Astrocyte of the spinal cord (primary cell): ENCODE results near the gene CCDC157.

ENCODE experiments used
- DNase-seq: peaks from one replicate; pipeline ENCODE4 v3.0.0; 2011; ENCODE audit warnings: low read depth, low spot score
- H3K4me3 ChIP-seq: 2 replicates; pipeline ENCODE4 v1.5.1; 2011; ENCODE audit warnings: low read depth, mild to moderate bottlenecking, low read length, moderate library complexity
- CTCF ChIP-seq: IDR thresholded peaks from 2 replicates; pipeline ENCODE4 v1.5.1; 2012; ENCODE audit warnings: low read depth, mild to moderate bottlenecking, low read length, inconsistent platforms
- in situ Hi-C: cut with HindIII; loops from 2 replicates; pipeline ENCODE4 v1.10.0; 2017; ENCODE audit warnings: low sequenced_read_pairs

CCDC157 gene

DNA sequence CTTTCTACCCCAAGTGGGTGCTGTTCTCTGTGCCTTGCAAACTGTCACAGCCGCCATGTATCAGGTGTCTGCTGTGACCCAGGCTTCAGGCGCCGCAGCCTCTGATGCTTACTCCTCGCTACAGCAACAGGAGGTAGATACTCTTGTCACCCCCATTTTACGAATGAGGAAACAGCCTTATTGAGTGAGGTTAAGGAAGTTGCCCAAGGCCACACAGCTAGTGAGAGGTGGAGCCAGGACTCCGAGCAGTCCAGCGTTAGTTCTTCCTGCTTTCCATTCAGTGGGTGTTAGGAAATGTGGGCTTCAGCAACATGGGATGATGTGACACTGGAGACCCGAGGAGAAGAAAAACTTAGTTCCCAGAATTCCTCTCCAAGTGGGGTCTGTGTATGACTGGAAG lies 16.1 kb downstream of the CCDC157 start:
- in situ Hi-C loops, result no loop called here
- H3K4me3 ChIP-seq, result no peak overlapping the region
- DNase-seq, result no peak
- no peak for TF ChIP-seq CTCF

DNA sequence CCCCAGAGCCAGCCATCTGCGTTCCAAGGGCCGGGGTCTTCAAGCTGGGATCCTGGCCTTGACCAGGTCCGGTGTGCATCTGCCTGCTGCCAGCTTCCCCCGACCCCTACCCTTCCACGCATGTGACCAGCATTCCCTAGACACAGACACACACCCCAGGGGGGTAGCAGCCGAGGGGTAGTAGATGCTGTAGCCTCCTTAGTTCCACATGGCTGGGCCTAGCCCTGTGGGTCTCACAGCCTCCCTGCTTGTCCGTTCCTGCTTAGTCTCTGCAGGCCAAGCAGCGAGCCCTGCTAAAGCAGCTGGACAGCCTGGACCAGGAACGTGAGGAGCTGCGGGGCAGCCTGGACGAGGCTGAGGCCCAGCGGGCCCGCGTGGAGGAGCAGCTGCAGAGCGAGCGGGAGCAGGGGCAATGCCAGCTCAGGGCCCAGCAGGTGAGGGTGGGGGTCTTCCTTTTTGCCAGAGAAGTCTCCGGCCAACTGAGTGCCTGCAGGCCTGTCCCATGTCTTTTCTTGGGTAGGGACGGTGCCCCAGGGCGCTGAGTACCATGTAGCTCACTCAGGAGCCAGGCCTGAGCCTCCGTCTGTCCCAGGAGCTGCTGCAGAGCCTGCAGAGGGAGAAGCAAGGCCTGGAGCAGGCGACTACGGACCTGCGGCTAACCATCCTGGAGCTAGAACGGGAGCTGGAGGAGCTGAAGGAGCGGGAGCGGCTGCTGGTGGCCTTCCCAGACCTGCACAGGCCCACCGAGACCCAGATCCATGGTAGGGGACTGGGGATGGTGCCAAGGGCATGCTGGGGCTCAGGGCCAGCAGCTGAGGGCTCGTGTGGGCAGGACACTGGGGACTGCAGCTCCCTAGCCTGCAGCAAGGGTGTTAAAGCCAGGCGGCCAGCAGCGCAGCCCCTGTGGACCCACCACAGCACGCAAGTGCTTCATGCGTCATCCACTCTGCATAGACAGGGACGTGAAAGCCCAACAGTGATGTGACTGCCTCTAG lies 16.8 kb downstream of the CCDC157 start:
- no peak overlapping the region for H3K4me3 ChIP-seq
- in situ Hi-C loops, result no loop called here
- DNase-seq, result no peak
- TF ChIP-seq CTCF, result no peak

GRCh38 chr22:30375312-30375849 lies 18.6 kb downstream of the CCDC157 start:
- no peak for TF ChIP-seq CTCF
- in situ Hi-C loops, result no loop called here
- no peak overlapping the region for H3K4me3 ChIP-seq
- DNase-seq, result no peak

DNA sequence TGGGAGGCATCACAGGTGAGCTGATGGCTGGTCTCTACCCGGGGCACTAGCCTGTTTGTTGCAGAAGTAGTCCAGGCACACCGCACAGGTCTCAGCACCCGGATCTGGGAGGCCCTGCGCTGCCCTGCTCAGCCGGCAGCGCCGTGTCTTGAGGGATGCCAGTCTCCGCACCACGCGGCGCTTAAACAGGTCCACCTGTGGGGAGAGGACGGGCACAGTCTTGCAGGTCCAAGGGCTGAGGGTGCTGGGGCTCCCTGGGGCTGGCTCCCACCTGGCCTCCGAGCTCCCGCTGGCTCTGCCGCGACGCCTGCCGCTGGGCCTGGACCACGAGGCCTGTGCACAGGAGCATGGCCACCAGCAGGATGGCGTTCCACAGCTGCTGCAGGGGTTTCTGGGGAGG lies 23.2 kb downstream of the CCDC157 start:
- TF ChIP-seq CTCF, result no peak
- in situ Hi-C loops, result no loop called here
- DNase-seq, result no peak
- H3K4me3 ChIP-seq, result no peak overlapping the region

- in situ Hi-C loops, result no loop called here
- no peak for DNase-seq
- no peak overlapping the region for H3K4me3 ChIP-seq
- no peak for TF ChIP-seq CTCF
These were observed 24.5 kb downstream of the CCDC157 start for GRCh38 chr22:30381264-30381663.

DNA sequence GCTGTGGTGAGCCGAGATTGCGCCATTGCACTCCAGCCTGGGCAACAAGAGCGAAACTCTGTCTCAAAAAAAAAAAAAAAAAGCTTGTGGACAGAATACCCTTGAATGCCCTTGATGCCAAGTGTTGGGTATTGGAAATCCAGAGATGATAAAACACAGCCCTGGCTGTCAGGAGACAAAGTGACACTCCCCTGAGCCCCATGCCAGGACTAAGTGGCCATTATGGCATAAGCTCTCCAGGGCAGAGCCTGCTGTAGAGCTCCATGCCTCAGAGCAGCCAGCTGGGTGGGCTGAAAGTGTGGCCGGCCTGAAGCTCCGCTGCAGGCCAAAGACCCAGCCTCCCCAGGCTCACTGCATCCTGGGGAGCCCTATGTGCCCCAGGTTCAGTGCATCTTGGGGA lies 25.5 kb downstream of the CCDC157 start:
- in situ Hi-C loops, result no loop called here
- no peak for DNase-seq
- H3K4me3 ChIP-seq, result no peak overlapping the region
- no peak for TF ChIP-seq CTCF
